NCI-H128 (cell line): ENCODE data around the gene FAM120A.
"Not testable (repeated sequence)": the region's sequence is repeated elsewhere in the genome, so short reads cannot be mapped to it uniquely, and the experiment has no call there.

ENCODE experiments used
- DNase-seq: peaks from one replicate; lab custom pipeline; 2025; ENCODE audit not compliant: unreplicated experiment; lab: John Stamatoyannopoulos, UW

FAM120A gene, protein sequence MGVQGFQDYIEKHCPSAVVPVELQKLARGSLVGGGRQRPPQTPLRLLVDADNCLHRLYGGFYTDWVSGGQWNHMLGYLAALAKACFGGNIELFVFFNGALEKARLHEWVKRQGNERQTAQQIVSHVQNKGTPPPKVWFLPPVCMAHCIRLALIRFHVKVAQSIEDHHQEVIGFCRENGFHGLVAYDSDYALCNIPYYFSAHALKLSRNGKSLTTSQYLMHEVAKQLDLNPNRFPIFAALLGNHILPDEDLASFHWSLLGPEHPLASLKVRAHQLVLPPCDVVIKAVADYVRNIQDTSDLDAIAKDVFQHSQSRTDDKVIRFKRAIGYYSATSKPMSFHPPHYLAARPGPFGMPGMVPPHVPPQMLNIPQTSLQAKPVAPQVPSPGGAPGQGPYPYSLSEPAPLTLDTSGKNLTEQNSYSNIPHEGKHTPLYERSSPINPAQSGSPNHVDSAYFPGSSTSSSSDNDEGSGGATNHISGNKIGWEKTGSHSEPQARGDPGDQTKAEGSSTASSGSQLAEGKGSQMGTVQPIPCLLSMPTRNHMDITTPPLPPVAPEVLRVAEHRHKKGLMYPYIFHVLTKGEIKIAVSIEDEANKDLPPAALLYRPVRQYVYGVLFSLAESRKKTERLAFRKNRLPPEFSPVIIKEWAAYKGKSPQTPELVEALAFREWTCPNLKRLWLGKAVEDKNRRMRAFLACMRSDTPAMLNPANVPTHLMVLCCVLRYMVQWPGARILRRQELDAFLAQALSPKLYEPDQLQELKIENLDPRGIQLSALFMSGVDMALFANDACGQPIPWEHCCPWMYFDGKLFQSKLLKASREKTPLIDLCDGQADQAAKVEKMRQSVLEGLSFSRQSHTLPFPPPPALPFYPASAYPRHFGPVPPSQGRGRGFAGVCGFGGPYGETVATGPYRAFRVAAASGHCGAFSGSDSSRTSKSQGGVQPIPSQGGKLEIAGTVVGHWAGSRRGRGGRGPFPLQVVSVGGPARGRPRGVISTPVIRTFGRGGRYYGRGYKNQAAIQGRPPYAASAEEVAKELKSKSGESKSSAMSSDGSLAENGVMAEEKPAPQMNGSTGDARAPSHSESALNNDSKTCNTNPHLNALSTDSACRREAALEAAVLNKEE

GRCh38 chr9:93450945-93451815 lies at the start of gene FAM120A:
FAM120A (plus strand) TSS chr9:93451685; CDS start chr9:93451916, 231 bp downstream.
- DNase-seq: no peak

GRCh38 chr9:93406371-93406770 lies 45.1 kb upstream of the FAM120A start:
- no peak for DNase-seq

DNA sequence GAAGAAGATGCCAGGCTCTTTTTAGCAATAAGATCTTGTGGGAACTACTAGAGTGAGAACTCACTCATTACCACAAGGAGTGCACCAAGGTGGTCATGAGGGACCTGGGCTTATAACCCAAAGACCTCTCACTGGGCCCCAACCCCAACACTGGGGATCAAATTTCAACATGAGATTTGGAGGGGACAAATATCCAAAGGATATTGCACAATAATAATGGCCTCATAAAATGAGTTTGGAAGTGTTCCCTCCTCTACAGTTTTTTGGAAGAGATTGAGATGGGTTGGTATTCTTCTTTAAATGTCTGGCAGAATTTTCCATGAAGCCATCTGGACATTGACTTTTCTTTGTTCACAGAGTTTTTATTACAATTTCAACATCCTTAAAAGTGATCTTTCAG lies 38.0 kb upstream of the FAM120A start:
- no peak for DNase-seq

DNA sequence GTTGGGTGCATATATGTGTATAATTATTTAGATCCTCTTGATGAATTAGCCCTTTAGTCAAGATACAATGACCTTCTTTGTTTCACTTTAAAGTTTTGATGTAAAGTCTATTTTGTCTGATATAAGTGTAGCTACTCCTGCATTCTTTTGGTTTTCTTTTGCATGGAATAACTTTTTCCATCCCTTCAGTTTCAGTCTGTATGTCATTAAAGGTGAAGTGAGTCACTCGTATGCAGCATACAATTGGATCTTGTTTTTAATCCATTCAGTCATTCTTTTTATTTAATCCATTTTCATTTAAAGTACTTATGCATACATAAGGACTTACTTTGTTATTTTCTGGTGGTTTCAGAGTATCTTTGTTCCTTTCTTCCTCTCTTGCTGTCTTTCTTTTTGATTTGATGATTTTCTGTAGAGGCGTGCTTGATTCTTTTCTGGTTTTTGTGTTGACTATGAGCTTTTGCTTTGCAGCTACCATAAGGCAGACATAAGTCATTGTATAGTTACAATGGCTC lies 36.3 kb upstream of the FAM120A start:
- no peak for DNase-seq

DNA sequence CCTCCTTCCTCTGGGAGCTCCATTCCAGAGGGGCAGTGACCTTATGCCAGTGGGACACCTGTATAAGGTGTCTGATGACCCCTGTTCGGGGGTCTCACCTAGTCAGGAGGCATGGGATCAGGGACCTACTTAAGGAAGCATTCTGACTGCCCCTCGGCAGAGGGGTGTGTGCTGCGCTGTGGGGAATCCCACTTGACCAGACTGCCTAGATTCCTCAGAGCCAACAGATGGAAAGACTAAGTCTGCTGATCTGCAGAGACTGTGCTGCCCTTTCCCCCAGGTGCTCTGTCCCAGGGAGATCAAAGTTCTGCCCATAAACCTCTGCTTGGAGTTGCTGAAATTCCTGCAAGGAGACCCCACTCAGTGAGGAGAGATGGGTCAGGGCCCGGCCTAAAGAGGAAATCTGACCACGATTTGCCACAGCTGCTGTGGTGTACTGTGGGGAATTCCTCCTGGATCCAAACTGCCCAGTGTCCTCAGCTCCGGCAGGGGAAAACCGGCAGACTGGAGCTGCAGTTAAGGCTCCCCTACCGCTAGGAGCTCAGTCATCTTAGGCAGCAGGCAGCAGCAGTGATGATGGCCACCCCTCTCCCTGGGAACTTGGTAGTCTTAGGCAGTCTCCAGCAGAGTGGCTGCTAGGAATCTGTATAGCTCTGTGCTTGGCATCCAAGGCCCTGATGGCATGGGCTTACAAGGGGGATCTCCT lies 34.8 kb upstream of the FAM120A start:
- DNase-seq: no peak

- DNase-seq: no peak
These were observed 33.9 kb upstream of the FAM120A start for GRCh38 chr9:93417538-93417937.

- DNase-seq: no peak
These were observed 32.5 kb upstream of the FAM120A start for GRCh38 chr9:93419023-93419422.

DNA sequence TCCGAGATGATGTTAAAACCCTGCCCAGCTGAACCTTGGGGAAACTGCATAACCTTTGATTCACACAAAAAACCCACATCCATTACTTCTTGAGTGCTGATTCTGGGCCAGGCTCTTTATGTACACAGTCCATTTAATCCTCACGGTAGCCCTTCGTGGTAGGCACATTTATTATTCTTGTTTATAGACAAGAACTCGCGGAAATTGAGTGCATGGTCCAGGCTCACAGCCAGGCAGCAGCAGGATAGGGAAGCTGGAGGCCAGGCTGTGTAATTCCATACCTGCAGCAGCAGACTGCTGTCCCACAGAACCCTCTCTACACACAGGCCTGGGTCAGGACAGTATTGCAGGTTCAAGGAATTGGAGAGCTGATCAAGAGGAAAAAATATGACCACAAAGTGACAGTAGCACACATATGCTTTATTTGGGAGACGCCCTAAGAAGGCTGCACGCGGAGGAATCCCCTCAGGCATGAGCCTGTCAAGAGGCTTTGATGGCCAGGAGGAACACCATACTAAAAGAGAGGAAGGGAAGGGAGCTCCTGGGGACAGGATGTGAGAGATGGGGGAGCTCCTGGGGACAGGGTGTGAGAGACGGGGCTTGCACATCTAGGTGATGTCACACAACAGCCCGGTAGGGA lies 28.4 kb upstream of the FAM120A start:
- DNase-seq: no peak

DNA sequence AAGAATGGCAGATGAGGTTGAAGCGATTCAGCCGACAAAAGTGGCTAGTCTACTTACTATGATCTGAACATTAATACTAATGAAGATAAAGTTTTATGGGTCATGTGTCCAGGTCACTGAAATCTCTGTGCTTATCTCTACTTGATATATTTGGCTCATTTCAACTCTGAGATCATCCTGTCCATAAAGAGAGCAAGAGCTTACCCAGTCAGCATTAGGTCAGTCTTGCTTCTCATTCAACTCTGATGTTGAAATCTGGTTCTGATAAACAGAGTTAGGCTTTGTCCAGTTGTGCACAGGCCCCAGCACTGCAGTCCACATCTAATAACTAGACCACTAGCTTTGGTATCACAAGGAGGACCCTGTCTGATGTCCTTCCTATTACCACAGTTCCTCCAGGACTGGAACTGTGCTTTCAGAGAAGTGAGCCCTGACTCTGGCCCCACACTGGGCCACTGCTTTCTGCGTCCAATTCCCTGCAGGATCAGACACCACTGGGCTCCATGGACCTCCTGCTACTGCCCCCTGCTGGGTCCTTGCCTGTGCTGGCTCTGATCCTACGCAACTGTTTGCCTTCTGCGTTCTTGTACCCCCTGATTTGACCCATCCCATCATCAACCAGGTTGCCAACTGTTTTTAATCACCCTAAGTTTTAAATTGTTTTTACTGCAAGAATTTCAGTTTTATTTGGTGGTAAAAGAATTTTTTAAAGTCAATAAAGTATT lies 23.7 kb upstream of the FAM120A start:
- no peak for DNase-seq

DNA sequence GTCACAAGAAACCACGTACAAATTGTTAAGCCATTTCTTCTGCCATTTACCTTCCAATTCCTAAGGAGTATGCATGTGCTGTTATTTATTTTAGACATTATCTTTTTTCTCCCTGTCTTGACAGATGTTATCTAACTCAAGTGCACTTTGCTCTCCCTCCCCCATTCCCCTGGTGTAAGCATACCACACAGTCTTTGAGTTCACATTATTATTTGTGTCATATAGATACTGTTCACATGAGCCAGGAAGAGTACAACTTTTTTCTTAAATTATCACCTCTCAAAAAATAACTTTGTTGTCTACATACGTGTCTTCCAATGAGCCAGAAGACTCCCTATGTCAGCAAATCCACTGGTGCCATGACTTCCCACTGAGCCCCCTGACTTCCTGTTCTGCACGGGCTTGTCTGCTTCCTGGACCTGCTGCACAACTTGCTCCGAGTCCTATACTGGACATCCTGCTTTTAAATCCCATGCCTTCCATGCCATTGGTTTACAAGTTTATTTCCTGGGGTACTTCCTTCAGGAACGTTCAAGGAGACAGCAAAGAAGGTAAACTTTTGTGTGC lies 19.9 kb upstream of the FAM120A start:
- DNase-seq: no peak

DNA sequence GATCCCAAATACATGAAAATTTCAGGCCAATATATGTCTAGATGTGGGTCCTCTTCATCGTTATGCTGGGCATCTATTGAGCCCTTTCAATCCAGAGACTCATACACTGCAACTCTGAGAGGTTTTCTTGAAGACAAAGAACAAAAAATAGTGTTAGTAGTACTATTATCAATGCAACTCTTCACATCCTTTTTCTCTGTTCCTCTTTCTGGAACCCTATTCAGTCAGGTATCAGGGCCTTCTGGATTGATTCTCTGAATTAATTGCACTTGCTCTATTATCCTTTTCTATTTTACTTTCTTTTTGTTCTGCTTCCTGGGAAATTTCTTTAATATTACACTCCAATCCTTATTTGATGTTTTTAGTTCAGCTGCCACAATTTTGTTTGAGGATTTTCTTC lies 18.5 kb upstream of the FAM120A start:
- DNase-seq: no peak

GRCh38 chr9:93434056-93434455 lies 17.4 kb upstream of the FAM120A start:
- no peak for DNase-seq

DNA sequence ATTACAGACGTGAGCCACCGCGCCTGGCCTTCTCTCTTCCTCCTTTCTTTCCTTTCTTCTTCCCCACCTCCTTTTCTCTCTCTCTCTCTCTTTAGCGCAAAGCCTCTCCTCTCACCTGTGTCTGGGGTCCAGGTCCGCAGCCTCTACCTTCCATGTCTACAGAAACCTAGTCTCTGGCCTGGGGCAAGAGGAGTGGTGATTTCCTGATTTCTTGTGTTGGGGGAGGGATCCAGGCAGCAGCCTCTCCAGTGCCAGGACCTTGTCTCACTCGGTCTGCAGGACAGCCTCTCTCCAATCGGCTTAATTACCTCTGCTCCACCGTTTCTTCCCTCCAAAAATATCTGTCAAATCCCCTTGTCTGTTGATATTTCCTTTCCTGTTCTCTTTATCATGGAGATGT lies 16.1 kb upstream of the FAM120A start:
- DNase-seq: no peak

DNA sequence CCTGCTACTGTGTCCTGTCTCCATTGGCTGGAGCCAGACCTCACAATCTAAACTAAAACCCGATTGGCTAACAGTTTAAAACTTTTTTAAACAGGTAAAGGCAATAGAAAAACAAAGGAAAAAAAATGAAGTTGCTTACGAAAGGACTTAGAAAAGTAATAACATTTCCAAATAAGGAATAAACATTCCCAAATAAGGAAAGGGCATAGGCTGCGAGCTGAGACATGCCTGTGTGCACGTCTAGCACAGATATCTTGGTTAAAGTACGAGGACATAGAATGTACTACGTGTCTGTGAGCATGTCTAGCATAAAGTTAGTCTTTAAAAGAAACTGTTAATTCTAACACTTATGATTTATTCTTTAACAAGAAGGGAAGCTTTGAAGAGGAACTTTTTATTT lies 15.3 kb upstream of the FAM120A start:
- no peak for DNase-seq

GRCh38 chr9:93436655-93437407 lies 14.7 kb upstream of the FAM120A start:
- no peak for DNase-seq

DNA sequence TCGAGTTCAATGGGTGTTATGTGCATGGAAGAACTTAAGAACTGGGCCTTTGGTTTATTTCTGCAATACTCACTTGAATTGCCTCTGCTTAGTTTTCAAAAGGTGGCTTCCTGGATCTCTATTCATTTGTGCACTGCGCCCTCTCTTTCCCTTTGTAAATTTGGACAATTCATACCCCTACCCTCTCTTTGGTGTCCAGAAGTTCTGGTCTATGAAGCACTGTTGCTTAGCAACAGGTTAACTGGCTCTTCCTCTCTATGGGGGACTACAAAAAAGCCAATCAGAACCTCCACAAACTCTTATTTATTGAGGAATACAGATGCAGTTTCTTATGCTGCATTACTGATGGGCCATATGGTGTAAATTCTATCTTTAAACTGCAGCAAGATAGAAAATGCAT lies 13.5 kb upstream of the FAM120A start:
- DNase-seq: no peak

DNA sequence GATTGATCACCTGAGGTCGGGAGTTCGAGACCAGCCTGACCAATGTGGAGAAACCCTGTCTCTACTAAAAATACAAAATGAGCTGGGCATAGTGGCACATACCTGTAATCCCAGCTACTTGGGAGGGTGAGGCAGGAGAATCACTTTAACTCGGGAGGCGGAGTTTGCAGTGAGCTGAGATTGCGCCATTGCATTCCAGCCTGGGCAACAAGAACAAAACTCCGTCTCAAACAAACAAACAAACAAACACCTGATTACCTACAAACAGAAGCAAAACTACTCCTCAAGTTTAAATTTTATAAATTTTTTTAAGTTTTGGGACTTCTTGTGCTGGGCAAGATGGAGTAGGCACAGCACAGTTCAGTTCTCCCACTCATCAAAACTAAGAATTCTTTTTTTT lies 12.2 kb upstream of the FAM120A start:
- DNase-seq: not testable (repeated sequence)
